WTC11 (cell line): Measurements from ENCODE around the gene C10orf105. TPM values are rescaled to one million over a fixed set of nuclear protein-coding genes. Genes with fewer than 3 reads are reported as not detected.

Source experiments
- ATAC-seq: fragments of 200-7000 bp; cut with Tn5 transposase; 2 replicates; pipeline ENCODE4 v1.10.0; 2021; ENCODE audit warnings: mild to moderate bottlenecking, moderate library complexity
- CTCF ChIA-PET: fragments of 300-600 bp; sonication (Branson Sonifier 250); formaldehyde crosslinking; loops from one replicate; lab custom pipeline; 2021; ENCODE audit warnings: antibody characterized with exemption; lab: Charles Lee
- POLR2A ChIA-PET: fragments of 350-600 bp; sonication (Branson Sonifier 250); formaldehyde crosslinking; loops from one replicate; lab custom pipeline; 2021; ENCODE audit warnings: antibody characterized with exemption; lab: Charles Lee
- DNase-seq: peaks from one replicate; pipeline ENCODE4 v3.0.0; 2021; ENCODE audit warnings: low spot score
- H3K27ac Mint-ChIP-seq: 2 replicates; pipeline ENCODE4 v1.8.0; 2021; ENCODE audit warnings: mixed read lengths
- H3K27me3 Mint-ChIP-seq: 2 replicates; pipeline ENCODE4 v1.8.0; 2021; ENCODE audit warnings: low read depth, mild to moderate bottlenecking, moderate library complexity, mixed read lengths
- H3K36me3 Mint-ChIP-seq: 2 replicates; pipeline ENCODE4 v1.8.0; 2021; ENCODE audit warnings: mixed read lengths
- H3K4me1 Mint-ChIP-seq: 2 replicates; pipeline ENCODE4 v1.8.0; 2022; ENCODE audit warnings: mixed read lengths
- H3K4me3 Mint-ChIP-seq: 2 replicates; pipeline ENCODE4 v1.8.0; 2021; ENCODE audit warnings: mild to moderate bottlenecking, moderate library complexity, mixed read lengths
- H3K9me3 Mint-ChIP-seq: 2 replicates; pipeline ENCODE4 v1.8.0; 2021; ENCODE audit warnings: mixed read lengths
- CREB1 ChIP-seq: sonication (generic); formaldehyde crosslinking; IDR thresholded peaks from 2 replicates; pipeline ENCODE4 v1.8.0; 2023; ENCODE audit warnings: mild to moderate bottlenecking, missing genetic modification reagents
- CREM ChIP-seq: sonication (generic); formaldehyde crosslinking; IDR thresholded peaks from 2 replicates; pipeline ENCODE4 v1.8.1; 2022; ENCODE audit warnings: mild to moderate bottlenecking, missing genetic modification reagents, moderate library complexity
- CTCF ChIP-seq: fragments of 200-600 bp; IDR thresholded peaks from 2 replicates; pipeline ENCODE4 v1.8.0; 2022; ENCODE audit warnings: antibody characterized with exemption
- EMX1 ChIP-seq: fragments of 250-450 bp; sonication (Bioruptor Pico); IDR thresholded peaks from 2 replicates; pipeline ENCODE4 v1.8.0; 2021; ENCODE audit warnings: mild to moderate bottlenecking
- FOXJ3 ChIP-seq: sonication (generic); formaldehyde crosslinking; IDR thresholded peaks from 2 replicates; pipeline ENCODE4 v1.9.0; 2021; ENCODE audit warnings: missing genetic modification reagents, mild to moderate bottlenecking, borderline replicate concordance
- FOXK1 ChIP-seq: sonication (generic); formaldehyde crosslinking; IDR thresholded peaks from 2 replicates; pipeline ENCODE4 v1.8.0; 2022; ENCODE audit warnings: mild to moderate bottlenecking, moderate library complexity, missing genetic modification reagents
- KAT7 ChIP-seq: sonication (generic); formaldehyde crosslinking; IDR thresholded peaks from 2 replicates; pipeline ENCODE4 v1.8.1; 2023; ENCODE audit warnings: missing genetic modification reagents, mild to moderate bottlenecking, borderline replicate concordance
- MAX ChIP-seq: sonication (generic); formaldehyde crosslinking; IDR thresholded peaks from 2 replicates; pipeline ENCODE4 v1.8.0; 2022; ENCODE audit warnings: mild to moderate bottlenecking, missing genetic modification reagents
- MYBL2 ChIP-seq: sonication (generic); formaldehyde crosslinking; IDR thresholded peaks from 2 replicates; pipeline ENCODE4 v1.8.1; 2023; ENCODE audit warnings: mild to moderate bottlenecking, moderate library complexity, missing genetic modification reagents
- OVOL2 ChIP-seq: fragments of 250-450 bp; sonication (Bioruptor Pico); IDR thresholded peaks from 2 replicates; pipeline ENCODE4 v1.9.0; 2021; ENCODE audit warnings: mild to moderate bottlenecking, borderline replicate concordance
- RORB ChIP-seq: fragments of 250-450 bp; sonication (Bioruptor Pico); IDR thresholded peaks from 2 replicates; pipeline ENCODE4 v1.9.0; 2021; ENCODE audit warnings: mild to moderate bottlenecking
- TEAD4 ChIP-seq: sonication (generic); formaldehyde crosslinking; IDR thresholded peaks from 2 replicates; pipeline ENCODE4 v1.8.0; 2022; ENCODE audit warnings: mild to moderate bottlenecking, missing genetic modification reagents
- TP53 ChIP-seq: sonication (generic); formaldehyde crosslinking; IDR thresholded peaks from 2 replicates; pipeline ENCODE4 v1.8.1; 2023; ENCODE audit warnings: mild to moderate bottlenecking, missing genetic modification reagents
- ZNF423 ChIP-seq: fragments of 250-450 bp; sonication (Bioruptor Pico); IDR thresholded peaks from 2 replicates; pipeline ENCODE4 v2.1.2; 2022; ENCODE audit warnings: mild to moderate bottlenecking, moderate library complexity
- ZSCAN18 ChIP-seq: fragments of 250-450 bp; sonication (Bioruptor Pico); IDR thresholded peaks from 2 replicates; pipeline ENCODE4 v2.1.2; 2022; ENCODE audit warnings: mild to moderate bottlenecking, moderate library complexity
- total RNA-seq: library from RNA; stranded (reverse); gene quantifications from 3 replicates; pipeline ENCODE4 v1.2.3, GENCODE V29; 2021
- TF ChIP-seq, protein P1 (sequence below): sonication (generic); formaldehyde crosslinking; IDR thresholded peaks from 2 replicates; pipeline ENCODE4 v1.8.0; 2022; ENCODE audit warnings: missing genetic modification reagents
- TF ChIP-seq, protein P2 (sequence below): sonication (generic); formaldehyde crosslinking; IDR thresholded peaks from 2 replicates; pipeline ENCODE4 v1.8.0; 2023; ENCODE audit warnings: missing genetic modification reagents
- TF ChIP-seq, protein P3 (sequence below): sonication (generic); formaldehyde crosslinking; IDR thresholded peaks from 2 replicates; pipeline ENCODE4 v1.8.1; 2023; ENCODE audit warnings: mild to moderate bottlenecking, missing genetic modification reagents, moderate library complexity
- TF ChIP-seq, protein P4 (sequence below): sonication (generic); formaldehyde crosslinking; conservative IDR thresholded peaks from 2 replicates; pipeline ENCODE4 v1.8.1; 2022; ENCODE audit warnings: mild to moderate bottlenecking, missing genetic modification reagents
- TF ChIP-seq, protein P5 (sequence below): sonication (generic); formaldehyde crosslinking; IDR thresholded peaks from 2 replicates; pipeline ENCODE4 v1.8.1; 2022; ENCODE audit warnings: missing genetic modification reagents, borderline replicate concordance

The C10orf105 gene
- total RNA-seq, 1 experiment from 2014 or later, result 0.48 TPM

DNA sequence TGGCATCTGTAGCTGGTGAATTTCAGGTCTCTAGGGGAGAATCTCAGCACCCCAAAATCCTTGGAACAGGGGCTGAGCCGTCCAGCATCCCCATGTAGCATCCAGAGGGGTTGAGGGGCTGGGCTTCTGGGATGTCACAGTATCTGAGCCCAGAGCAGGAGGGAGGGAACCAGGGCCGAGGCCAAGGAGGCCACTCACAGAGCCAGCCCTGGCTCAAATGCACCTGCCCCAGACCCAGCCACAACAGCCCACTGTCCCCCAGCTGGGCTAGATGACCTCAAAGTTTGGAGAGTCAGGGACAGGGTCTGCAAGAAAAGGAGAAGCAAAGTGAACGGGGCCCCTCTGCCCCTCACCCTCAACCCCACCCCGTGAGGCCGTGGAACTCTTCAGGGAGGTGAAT, 31.4 kb upstream of the C10orf105 start:
- POLR2A ChIA-PET, result no interaction called here

DNA sequence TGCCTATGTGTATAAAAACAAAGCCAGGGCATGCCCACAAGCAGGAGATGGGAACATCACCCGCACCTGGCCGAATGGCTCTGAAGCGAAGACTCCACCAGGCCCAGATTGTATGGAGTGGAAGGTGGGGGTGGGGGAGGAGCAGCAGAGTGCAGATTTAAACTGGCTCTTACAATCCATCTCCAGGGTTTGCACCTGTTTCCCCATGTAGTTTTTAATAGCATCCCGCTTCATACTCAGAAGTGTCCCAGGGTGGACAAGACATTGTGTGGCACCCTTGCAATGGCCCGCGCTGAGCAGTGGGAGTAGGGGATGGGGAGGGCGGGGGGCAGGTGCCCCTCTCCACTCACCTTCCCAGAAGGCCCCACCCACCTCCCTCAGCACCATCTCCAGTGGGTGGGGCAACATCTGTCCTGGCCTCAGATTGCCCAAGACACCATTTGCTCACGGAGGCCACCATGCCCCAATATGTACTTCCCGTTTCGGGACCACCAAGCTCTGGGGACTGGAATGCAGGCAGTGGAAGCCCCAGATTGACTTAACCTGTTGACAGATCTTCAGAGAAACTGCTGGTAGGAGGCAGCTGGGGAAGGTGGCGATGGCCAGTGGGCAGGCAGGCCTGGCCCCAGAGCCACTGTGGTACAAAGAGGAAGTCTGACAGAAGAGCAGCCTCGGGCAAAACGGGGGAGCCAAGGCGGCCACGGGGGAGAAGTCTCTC, 30.7 kb upstream of the C10orf105 start:
- CTCF ChIA-PET, result no interaction called here
- H3K27ac Mint-ChIP-seq, result no peak overlapping the region
- H3K9me3 Mint-ChIP-seq, result no peaks in the 10 kb centered on the region
- TF ChIP-seq, protein P1, sequence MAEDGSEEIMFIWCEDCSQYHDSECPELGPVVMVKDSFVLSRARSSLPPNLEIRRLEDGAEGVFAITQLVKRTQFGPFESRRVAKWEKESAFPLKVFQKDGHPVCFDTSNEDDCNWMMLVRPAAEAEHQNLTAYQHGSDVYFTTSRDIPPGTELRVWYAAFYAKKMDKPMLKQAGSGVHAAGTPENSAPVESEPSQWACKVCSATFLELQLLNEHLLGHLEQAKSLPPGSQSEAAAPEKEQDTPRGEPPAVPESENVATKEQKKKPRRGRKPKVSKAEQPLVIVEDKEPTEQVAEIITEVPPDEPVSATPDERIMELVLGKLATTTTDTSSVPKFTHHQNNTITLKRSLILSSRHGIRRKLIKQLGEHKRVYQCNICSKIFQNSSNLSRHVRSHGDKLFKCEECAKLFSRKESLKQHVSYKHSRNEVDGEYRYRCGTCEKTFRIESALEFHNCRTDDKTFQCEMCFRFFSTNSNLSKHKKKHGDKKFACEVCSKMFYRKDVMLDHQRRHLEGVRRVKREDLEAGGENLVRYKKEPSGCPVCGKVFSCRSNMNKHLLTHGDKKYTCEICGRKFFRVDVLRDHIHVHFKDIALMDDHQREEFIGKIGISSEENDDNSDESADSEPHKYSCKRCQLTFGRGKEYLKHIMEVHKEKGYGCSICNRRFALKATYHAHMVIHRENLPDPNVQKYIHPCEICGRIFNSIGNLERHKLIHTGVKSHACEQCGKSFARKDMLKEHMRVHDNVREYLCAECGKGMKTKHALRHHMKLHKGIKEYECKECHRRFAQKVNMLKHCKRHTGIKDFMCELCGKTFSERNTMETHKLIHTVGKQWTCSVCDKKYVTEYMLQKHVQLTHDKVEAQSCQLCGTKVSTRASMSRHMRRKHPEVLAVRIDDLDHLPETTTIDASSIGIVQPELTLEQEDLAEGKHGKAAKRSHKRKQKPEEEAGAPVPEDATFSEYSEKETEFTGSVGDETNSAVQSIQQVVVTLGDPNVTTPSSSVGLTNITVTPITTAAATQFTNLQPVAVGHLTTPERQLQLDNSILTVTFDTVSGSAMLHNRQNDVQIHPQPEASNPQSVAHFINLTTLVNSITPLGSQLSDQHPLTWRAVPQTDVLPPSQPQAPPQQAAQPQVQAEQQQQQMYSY, result 0 out of 2 replicates have a peak, but pooled peaks have one; percentile 29
- TF ChIP-seq RORB (no peak), EMX1 (CRISPR knock-in tag) (no peak), ZSCAN18 (CRISPR knock-in tag) (no peak), TP53 (CRISPR knock-in tag) (no peak), CREM (no peak)
- TF ChIP-seq, protein P2, sequence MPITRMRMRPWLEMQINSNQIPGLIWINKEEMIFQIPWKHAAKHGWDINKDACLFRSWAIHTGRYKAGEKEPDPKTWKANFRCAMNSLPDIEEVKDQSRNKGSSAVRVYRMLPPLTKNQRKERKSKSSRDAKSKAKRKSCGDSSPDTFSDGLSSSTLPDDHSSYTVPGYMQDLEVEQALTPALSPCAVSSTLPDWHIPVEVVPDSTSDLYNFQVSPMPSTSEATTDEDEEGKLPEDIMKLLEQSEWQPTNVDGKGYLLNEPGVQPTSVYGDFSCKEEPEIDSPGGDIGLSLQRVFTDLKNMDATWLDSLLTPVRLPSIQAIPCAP (CRISPR knock-in tag), result no peak
- H3K36me3 Mint-ChIP-seq, result no peaks in the 10 kb centered on the region
- POLR2A ChIA-PET, result no interaction called here
- H3K4me1 Mint-ChIP-seq, result peaks cover 25% of the 10 kb centered on the region
- H3K4me3 Mint-ChIP-seq, result no peak overlapping the region
- ATAC-seq (no peak), DNase-seq (no peak)
- no peaks in the 10 kb centered on the region for H3K27me3 Mint-ChIP-seq

More for the DNA sequence above, 31.4 kb upstream of the C10orf105 start:
- TF ChIP-seq ZNF423 (no peak), EMX1 (CRISPR knock-in tag) (no peak)
- Mint-ChIP-seq H3K4me3 (no peak overlapping the region), H3K4me1 (peaks cover 22% of the 10 kb centered on the region), H3K27ac (no peak overlapping the region), H3K27me3 (no peaks in the 10 kb centered on the region), H3K9me3 (no peaks in the 10 kb centered on the region), H3K36me3 (no peaks in the 10 kb centered on the region)
- DNase-seq (no peak), ATAC-seq (no peak)
- CTCF ChIA-PET, result no interaction called here

- peaks cover 25% of the 10 kb centered on the region for H3K4me1 Mint-ChIP-seq
- ChIA-PET POLR2A (no interaction called here), CTCF (interaction anchor here (0.7 to 4.1 kb wide), 4 partner anchors 8 to 63 kb away, joined by 3 to 18 read pairs (median 4); no protein-coding TSS in a partner anchor)
- ATAC-seq (no peak), DNase-seq (no peak)
- no peak overlapping the region for H3K4me3 Mint-ChIP-seq
- no peaks in the 10 kb centered on the region for H3K36me3 Mint-ChIP-seq
- no peak overlapping the region for H3K27ac Mint-ChIP-seq
- H3K9me3 Mint-ChIP-seq, result no peaks in the 10 kb centered on the region
- no peaks in the 10 kb centered on the region for H3K27me3 Mint-ChIP-seq
- no peak for TF ChIP-seq MAX (CRISPR knock-in tag)
- TF ChIP-seq RORB, result no peak
- no peak for TF ChIP-seq CTCF
- TF ChIP-seq KAT7 (CRISPR knock-in tag), result no peak
- no peak for TF ChIP-seq TEAD4 (CRISPR knock-in tag)
- TF ChIP-seq, protein P3, sequence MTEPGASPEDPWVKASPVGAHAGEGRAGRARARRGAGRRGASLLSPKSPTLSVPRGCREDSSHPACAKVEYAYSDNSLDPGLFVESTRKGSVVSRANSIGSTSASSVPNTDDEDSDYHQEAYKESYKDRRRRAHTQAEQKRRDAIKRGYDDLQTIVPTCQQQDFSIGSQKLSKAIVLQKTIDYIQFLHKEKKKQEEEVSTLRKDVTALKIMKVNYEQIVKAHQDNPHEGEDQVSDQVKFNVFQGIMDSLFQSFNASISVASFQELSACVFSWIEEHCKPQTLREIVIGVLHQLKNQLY (CRISPR knock-in tag), result no peak
- TF ChIP-seq MYBL2 (CRISPR knock-in tag), result no peak
- no peak for TF ChIP-seq OVOL2 (CRISPR knock-in tag)
- TF ChIP-seq FOXK1 (CRISPR knock-in tag), result no peak
- no peak for TF ChIP-seq CREB1
- TF ChIP-seq, protein P4, sequence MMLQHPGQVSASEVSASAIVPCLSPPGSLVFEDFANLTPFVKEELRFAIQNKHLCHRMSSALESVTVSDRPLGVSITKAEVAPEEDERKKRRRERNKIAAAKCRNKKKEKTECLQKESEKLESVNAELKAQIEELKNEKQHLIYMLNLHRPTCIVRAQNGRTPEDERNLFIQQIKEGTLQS (CRISPR knock-in tag), result no peak
- no peak for TF ChIP-seq CREM
- TF ChIP-seq, protein P5, sequence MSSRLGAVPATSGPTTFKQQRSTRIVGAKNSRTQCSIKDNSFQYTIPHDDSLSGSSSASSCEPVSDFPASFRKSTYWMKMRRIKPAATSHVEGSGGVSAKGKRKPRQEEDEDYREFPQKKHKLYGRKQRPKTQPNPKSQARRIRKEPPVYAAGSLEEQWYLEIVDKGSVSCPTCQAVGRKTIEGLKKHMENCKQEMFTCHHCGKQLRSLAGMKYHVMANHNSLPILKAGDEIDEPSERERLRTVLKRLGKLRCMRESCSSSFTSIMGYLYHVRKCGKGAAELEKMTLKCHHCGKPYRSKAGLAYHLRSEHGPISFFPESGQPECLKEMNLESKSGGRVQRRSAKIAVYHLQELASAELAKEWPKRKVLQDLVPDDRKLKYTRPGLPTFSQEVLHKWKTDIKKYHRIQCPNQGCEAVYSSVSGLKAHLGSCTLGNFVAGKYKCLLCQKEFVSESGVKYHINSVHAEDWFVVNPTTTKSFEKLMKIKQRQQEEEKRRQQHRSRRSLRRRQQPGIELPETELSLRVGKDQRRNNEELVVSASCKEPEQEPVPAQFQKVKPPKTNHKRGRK (CRISPR knock-in tag), result no peak
- no peak for TF ChIP-seq FOXJ3 (CRISPR knock-in tag)
- TF ChIP-seq ZNF423, result no peak
Observed at GRCh38 chr10:71749396-71749795, 29.8 kb upstream of the C10orf105 start.
